B cell (primary cell): ENCODE data around the gene MED12L.

Experiments used
- EZH2 ChIP-seq: IDR thresholded peaks from 2 replicates; pipeline ENCODE4 v1.6.1; 2012; ENCODE audit warnings: borderline replicate concordance, low read depth, mild to moderate bottlenecking, moderate library complexity, low read length; ENCODE audit not compliant: insufficient read depth, poor library complexity, severe bottlenecking
- TF ChIP-seq, protein P1 (sequence below): fragments of 200-600 bp; IDR thresholded peaks from one replicate; pipeline ENCODE4 v1.8.0; 2022; ENCODE audit warnings: antibody characterized with exemption, mild to moderate bottlenecking

DNA sequence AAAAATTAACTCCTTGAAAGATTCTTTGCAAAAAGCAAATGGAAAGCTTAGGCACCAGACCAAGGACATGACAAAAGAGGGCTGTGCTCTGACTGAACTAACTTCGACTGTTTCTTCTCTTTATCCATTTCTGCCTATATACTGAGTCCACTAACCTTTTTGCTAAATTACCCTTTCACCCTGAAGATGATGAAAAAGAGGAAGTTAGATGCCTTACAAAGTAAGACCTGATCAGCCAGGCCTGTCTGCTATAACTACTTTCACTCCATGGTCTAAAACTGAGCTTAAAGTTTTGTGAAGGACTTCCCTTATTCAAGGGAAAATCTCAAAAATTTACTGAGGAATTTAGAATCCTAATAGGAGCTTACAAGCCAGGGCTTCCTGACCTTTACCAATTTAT, 381.6 kb downstream of the MED12L start:
- TF ChIP-seq, protein P1, sequence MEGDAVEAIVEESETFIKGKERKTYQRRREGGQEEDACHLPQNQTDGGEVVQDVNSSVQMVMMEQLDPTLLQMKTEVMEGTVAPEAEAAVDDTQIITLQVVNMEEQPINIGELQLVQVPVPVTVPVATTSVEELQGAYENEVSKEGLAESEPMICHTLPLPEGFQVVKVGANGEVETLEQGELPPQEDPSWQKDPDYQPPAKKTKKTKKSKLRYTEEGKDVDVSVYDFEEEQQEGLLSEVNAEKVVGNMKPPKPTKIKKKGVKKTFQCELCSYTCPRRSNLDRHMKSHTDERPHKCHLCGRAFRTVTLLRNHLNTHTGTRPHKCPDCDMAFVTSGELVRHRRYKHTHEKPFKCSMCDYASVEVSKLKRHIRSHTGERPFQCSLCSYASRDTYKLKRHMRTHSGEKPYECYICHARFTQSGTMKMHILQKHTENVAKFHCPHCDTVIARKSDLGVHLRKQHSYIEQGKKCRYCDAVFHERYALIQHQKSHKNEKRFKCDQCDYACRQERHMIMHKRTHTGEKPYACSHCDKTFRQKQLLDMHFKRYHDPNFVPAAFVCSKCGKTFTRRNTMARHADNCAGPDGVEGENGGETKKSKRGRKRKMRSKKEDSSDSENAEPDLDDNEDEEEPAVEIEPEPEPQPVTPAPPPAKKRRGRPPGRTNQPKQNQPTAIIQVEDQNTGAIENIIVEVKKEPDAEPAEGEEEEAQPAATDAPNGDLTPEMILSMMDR: no peak
- no peak for TF ChIP-seq EZH2
